GM08714 (cell line): ENCODE measurements around the gene TSR3.

Experiments used
- H3K4me3 ChIP-seq: fragments of 200-500 bp; sonication (Bioruptor generic); 2 replicates; pipeline ENCODE4 v1.5.1; 2014; ENCODE audit warnings: mild to moderate bottlenecking, low read length, inconsistent platforms
- ZNF274 ChIP-seq: IDR thresholded peaks from 2 replicates; pipeline ENCODE4 v1.6.1; 2012; ENCODE audit warnings: mild to moderate bottlenecking, low read depth, low read length

TSR3 gene

DNA sequence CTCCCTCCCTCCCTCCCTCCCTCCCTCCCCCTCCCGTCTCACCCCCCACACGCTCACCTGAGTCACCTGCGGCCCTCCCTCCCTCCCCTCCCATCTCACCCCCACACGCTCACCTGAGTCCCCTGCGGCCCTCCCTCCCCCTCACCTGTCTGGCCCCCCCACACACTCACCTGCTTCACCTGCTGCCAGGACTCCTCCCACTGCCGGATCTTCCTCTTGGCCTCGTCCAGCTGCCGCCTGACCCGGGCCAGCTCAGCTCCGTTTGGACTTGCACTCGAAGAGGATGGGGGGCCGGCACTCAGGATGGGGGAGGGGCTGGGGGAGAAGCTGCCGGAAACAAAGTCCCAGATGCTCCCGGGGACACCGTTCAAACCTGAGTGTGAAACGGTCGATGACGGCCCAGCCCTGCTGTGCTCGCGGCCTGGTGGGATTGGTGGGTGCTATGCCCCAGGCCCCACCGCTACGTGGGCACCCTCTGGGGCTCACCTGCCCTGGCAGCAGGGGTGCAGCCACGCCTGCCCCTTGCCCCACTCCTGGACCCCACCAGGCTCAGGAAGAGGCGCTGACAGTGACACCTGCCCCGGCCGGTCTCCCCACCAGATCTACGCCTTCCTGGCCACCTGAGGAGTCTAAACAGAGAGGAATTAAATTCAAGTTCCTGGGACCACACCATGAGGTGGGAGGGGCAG lies 16.0 kb upstream of the TSR3 start:
- TF ChIP-seq ZNF274, result no peak

DNA sequence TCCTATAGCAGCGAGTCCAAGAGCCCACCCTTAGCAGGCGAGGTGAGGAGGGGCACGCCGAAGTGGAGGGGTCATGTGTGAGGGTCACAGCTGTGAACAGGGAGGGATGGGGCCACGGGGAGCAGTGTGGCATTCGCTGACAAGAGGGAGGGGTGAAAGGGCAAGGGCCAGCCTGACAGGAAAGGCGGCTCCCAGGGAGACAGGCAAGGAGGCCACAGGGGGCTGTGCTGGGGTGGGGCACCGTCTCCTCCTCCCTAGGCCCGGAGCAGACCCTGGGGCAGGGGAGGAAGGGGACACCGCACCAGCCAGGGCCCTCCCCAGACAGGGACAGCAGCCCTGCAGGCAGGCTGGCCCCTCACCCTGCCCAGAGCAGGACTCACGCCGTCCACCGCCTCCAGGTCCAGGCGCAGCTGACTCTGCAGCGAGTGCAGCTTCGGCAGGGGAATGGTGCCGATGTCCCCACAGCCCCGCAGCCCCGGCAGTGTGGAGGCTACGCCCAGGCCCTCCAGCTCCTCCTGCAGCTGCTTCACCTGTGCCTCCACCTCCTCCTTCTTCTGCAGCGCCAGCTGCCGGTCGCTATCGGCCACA lies 15.1 kb upstream of the TSR3 start:
- no peak for TF ChIP-seq ZNF274
- no peak overlapping the region for H3K4me3 ChIP-seq

More for the DNA sequence above, 16.0 kb upstream of the TSR3 start:
- H3K4me3 ChIP-seq, result no peak overlapping the region

DNA sequence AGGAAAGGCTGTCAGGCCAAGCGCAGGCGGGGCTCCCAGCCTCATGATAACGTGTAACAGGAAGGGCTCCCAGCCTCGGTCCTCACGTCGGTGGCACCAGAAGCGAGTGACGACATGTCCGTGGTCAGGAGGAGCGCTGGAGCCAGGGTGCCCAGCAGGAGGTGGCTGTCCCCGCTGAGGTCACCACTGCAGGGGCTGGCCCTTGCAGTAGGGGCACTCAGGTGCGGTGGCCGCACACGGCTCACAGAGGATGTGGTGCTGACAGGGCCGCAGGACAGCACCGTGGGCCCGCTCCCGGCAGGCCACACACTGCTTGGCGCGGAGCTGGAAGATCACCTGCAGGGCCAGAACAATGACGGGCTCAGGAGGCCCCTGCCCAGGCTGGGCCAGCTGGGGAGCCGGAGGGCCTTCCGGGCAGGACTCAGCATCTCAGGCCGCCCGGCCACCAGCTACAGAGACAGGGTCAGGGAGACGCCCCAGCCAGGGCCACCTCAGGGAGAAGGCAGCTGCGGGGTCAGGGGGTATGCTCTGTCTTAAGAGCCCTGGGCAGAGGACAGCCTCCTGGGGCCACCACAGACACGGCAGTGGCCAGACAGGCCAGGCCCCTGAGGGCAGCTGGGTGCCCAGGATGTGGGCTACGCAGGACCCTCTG lies 14.5 kb upstream of the TSR3 start:
- no peak overlapping the region for H3K4me3 ChIP-seq
- no peak for TF ChIP-seq ZNF274

DNA sequence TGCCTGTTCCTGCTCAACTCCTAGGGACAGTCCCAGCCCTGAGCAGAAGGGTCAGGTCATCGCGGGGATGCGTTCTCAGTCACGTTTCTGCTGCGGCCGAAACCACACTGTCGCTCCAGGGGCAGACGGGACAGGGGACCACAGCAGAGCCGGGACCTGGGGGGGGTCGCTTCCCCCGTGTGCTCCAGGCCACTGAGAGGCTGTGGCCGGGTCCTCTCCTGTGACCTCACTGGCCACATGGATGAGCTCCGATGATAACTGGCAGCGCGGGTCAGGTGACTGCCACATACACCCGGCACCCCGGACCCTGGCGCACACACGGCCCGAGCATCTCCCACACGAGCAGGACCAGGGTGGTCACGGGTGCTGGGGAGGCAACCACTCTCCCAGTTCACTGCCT lies 12.8 kb upstream of the TSR3 start:
- no peak overlapping the region for H3K4me3 ChIP-seq
- no peak for TF ChIP-seq ZNF274

DNA sequence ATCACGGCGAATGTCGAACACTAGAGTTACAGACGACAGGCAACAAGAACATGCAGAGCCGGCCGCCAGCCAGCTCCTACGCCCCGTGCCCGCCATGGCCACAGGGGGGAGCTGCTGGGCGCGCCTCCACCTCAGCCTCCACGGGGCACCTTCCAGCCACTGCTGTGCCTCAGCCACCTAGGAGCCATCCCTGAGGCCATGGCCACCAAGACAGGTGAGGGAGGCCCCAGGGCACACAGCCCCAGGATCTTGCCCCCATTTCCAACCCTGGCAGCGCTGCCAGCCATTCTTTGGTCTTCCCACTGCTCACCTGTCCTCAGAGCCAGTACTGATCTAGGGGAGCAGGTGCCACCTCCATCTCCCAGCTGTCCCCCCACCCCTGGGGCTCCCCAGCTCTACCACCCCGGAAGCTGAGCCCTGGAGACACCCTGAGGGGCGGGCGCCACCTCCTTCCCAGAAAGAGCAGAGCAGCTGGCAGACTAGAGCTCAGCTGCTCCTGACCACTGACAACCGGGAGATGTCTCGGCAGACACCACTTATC lies 11.9 kb upstream of the TSR3 start:
- H3K4me3 ChIP-seq, result no peak overlapping the region
- no peak for TF ChIP-seq ZNF274

DNA sequence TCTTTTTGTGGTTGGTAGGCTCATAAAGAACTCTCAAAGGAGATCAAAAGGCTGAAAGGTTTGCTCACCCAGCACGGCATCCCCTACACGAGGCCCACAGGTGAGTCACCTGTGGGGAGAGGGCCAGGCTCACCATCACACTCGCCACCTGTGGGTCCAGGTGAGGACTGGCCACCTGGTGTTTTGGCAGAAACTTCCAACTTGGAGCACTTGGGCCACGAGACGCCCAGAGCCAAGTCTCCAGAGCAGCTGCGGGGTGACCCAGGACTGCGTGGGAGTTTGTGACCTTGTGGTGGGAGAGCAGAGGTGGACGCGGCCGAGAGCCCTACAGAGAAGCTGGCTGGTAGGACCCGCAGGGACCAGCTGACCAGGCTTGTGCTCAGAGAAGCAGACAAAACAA lies 11.1 kb upstream of the TSR3 start:
- no peak for TF ChIP-seq ZNF274
- no peak overlapping the region for H3K4me3 ChIP-seq

DNA sequence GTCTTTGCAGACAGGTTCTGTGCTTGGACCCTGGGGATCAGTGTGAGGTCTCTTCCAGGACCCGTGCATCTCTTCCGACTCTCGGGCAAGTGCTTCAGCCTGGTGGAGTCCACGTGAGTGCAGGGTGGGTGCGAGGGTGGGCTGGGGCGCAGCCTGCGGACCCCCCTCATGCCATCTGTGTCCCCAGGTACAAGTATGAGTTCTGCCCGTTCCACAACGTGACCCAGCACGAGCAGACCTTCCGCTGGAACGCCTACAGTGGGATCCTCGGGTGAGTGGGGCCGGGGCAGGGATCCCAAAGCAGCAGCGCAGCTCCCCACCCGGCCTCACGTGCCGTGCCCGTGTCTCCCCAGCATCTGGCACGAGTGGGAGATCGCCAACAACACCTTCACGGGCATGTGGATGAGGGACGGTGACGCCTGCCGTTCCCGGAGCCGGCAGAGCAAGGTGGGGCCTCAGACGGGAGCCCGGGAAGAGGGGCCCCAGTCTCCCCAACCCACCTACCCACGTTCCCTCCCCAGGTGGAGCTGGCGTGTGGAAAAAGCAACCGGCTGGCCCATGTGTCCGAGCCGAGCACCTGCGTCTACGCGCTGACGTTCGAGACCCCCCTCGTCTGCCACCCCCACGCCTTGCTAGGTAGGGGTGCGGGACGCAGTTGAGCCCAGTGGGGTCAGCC lies 10.1 kb upstream of the TSR3 start:
- no peak for TF ChIP-seq ZNF274
- no peak overlapping the region for H3K4me3 ChIP-seq

DNA sequence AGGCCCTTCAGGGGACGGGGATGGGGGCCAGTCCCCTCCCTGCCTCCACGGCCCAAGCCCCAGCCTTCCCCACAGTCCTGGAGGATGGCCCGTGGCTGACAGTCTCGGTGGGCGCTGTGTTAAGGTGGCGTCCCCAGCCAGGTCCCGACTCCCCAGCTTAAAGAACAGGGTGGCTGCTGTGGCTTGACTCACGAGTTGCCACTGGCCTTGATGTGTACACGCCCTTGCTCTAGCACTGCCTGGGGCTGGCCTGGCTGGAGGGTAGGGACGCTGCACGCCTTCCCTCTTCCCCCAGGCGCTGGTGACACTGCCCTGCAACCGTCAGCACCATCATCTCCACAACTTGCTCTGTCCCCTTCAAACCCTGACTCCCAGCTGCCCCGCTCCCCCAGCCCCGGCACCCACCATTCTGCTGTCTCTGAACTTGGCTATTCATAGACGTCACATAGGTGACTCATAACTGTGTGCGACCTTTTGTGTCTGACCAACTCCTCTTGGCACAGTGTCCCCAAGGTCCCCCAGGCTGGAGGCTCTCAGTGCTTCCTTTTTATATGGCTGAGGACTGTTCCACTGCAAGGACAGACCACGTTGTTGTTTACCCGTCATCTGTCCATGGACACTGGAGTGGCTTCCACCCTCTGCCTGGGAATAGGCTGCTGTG lies 6.4 kb upstream of the TSR3 start:
- TF ChIP-seq ZNF274, result no peak

DNA sequence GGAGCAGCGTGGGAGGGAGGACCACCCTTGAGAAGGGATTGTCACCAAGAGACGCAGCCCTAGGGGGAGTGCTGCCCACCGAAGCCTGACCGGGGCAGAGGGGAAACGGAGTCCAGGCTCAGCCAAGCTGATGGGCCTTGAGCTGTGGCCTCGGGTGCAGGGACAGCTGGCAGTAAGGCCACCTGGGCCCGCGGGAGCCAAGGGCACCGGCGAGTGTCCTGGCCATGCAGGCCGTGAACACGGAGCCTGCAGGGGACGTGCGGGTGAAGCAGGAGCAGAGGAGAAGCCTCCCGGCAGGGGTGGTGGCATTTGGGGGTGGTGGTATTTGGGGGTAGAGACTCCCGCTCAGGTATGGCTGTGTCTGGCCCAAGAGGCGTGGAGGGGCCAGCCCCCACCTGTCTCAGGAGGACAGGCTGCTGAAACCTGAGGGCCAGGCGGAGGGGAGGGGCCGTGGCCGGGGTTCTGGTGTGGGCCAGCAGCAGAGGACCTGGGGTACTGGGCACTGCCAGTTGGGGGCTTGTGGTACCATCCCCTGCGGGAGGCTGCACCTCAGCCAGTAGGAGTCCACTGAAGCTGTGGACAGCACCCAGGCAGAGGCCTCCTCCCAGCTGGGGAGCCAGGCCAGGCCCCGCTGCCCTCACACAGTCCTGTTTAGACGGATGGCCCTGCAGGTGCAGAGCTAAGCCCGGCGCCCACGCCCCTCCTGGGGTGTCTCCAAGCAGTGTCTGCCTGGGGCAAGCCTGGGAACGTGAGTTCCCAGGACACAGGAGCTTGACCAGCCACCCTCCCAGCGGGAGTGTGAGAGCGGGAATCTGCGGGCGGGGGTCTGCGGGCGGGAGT lies 4.6 kb upstream of the TSR3 start:
- no peak for TF ChIP-seq ZNF274
- no peak overlapping the region for H3K4me3 ChIP-seq

More for the DNA sequence above, 6.4 kb upstream of the TSR3 start:
- no peak overlapping the region for H3K4me3 ChIP-seq

DNA sequence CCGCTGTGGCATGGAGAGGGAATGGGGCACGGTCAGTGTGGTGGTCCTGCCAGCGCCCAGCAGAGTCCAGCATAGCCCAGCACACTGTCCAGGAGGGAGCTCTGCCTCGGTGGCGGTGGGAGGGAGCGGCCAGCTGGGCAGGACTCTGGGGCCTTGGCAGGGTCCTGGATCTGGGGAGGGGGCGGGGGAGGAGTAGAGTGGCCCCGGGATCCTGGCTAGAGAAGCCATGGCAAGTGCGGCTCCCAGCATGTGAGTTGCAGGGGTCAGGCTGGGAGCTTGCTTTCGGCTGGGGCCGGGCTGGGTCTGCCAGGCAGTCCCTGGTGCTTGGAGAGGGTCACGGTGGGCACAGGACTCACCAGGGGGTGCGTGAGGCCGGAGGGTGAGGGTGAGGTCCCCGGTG lies 3.9 kb upstream of the TSR3 start:
- no peak for TF ChIP-seq ZNF274
- H3K4me3 ChIP-seq, result no peak overlapping the region

DNA sequence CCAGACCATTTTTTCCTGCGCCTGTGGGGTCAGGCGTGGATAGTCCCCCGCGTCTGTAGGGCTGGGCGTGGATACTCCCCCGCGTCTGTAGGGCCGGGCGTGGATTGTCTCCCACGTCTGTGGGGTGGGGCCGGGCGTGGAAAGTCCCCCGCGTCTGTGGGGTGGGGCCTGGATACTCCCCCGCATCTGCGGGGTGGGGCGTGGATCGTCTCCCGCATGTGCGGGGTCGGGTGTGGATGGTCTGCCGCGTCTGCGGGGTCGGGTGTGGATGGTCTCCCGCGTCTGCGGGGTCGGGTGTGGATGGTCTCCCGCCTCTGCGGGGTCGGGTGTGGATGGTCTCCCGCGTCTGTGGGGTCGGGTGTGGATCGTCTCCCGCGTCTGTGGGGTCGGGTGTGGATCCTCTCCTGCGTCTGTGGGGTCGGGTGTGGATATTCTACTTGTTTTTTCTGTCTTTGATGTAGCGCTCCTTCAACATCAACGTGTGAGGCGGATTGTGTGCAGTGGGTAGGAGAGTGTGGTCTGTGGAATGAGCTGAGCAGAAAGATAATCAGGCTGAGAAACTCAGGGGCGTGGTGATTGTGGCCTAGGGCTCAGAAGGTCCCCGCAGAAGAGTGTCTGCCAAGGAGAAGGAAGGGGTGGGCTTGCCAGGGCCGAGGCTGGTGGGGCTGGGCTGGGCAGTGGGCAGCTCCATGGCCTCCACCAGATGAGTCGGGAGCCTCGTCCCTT lies 3.3 kb upstream of the TSR3 start:
- no peak overlapping the region for H3K4me3 ChIP-seq
- TF ChIP-seq ZNF274, result no peak

DNA sequence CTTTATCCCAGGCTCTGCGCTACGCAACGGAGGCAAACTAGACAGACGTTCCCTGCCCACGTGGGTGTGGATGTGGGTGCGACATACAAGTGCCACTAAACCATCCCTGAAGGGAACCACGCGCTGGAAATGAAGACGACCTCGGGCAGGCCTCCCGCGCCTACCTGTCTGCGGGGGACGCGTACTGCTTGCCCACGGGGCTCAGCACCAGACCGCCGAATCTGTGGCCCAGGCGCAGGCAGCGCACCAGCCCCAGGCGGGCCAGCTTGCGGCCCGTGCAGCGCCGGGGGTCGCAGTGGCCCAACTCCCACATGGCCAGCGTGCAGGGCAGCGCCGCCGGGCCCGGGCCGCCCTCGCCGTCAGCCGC lies 480 bp downstream of the TSR3 start:
- TF ChIP-seq ZNF274, result no peak
- H3K4me3 ChIP-seq, result peak overlapping the region; percentile 96

DNA sequence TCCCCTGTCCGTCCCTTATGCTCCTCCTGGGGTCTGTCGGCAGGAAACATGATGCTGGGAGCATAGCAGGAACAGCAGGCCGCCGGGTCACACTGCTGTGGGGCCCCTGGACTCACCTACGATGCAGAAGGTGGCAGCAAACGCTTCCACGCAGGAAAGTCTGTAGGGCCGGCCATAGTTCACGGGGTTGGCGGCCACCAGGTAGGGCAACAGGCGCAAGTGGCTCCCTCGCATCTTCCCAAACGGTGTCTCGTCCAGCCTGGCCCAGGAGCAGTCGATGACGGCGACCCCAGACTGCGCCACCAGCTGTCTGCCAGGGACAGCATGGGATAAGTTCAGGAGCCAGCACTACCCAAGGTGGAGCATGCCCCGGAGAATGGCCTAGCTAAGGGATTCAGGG lies 987 bp downstream of the TSR3 start:
- TF ChIP-seq ZNF274, result no peak
- H3K4me3 ChIP-seq, result peak overlapping the region; percentile 96

DNA sequence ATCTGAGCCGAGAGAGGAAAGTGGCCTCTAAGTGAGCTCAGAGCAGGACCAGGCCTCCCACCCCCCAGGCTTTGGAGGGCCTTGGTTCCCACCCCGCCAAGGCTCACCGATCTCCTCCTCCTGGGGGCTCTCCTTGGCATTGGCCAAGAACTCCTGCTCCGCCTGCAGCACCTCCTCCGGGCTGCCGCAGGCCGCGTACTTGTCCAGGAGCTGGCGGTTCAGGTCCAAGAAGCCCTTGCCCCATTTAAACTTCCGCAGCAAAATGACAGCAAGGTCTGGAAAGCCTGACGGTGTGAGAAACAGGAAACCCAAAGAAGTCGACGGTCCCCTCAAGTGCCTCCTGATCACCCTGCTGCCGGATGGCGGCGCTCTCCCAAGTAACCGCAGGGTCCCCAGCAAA lies 1.7 kb downstream of the TSR3 start:
- no peak for TF ChIP-seq ZNF274

More for the DNA sequence above, 1.7 kb downstream of the TSR3 start:
- H3K4me3 ChIP-seq, result no peak overlapping the region; the same call in 1 of the 2 replicates
